H1 (cell line): ENCODE measurements around the gene ADAMTS14.

Experiments
- CTCF ChIP-seq, 3 experiments: IDR thresholded peaks; 1 replicate in 2 of 3; 2 replicates in 1 of 3; pipeline versions ENCODE4 v1.5.1 to v1.6.1; 2011; ENCODE audit warnings: low read length in 3 of 3, mild to moderate bottlenecking in 3 of 3, inconsistent platforms in 2 of 3, low read depth in 1 of 3, moderate library complexity in 1 of 3; ENCODE audit not compliant: insufficient read depth in 1 of 3; ENCODE audit errors: control extremely low read depth in 1 of 3
- EZH2 ChIP-seq: fragments of 200-600 bp; sonication (generic); IDR thresholded peaks from 2 replicates; pipeline ENCODE4 v1.7.1; 2012; ENCODE audit warnings: low read depth, mild to moderate bottlenecking, moderate library complexity, low read length, inconsistent platforms; ENCODE audit not compliant: severe bottlenecking

- TF ChIP-seq CTCF (IDR thresholded peaks at IDR 0.05; ENCODE audit: control extremely low read depth in 1 of 3, insufficient read depth in 1 of 3, low read depth in 1 of 3, low read length in 3 of 3): no peak
- TF ChIP-seq EZH2: no peak
These were observed 11.6 kb downstream of the ADAMTS14 start for GRCh38 chr10:70683940-70684339.
